Endothelial cell (in vitro differentiated cells): ENCODE measurements around the gene ANKRD29. TPM values are rescaled to one million over a fixed set of nuclear protein-coding genes. Genes with fewer than 3 reads are reported as not detected.
"Not testable (repeated sequence)": the region's sequence is repeated elsewhere in the genome, so short reads cannot be mapped to it uniquely, and the experiment has no call there.

Experiments
- DNase-seq: peaks from one replicate; pipeline ENCODE4 v3.0.0; 2021; ENCODE audit warnings: low spot score
- H3K27ac Mint-ChIP-seq: one replicate; pipeline ENCODE4 v1.8.0; 2021; ENCODE audit warnings: mixed read lengths, inconsistent platforms; ENCODE audit not compliant: unreplicated experiment
- H3K27me3 Mint-ChIP-seq: one replicate; pipeline ENCODE4 v1.8.0; 2021; ENCODE audit warnings: mild to moderate bottlenecking, moderate library complexity, mixed read lengths, inconsistent platforms; ENCODE audit not compliant: unreplicated experiment
- H3K36me3 Mint-ChIP-seq: one replicate; pipeline ENCODE4 v1.8.0; 2021; ENCODE audit warnings: mild to moderate bottlenecking, low read depth, mixed read lengths, inconsistent platforms; ENCODE audit not compliant: unreplicated experiment
- H3K4me1 Mint-ChIP-seq: one replicate; pipeline ENCODE4 v1.8.0; 2021; ENCODE audit warnings: mild to moderate bottlenecking, mixed read lengths, inconsistent platforms; ENCODE audit not compliant: unreplicated experiment
- H3K4me3 Mint-ChIP-seq: one replicate; pipeline ENCODE4 v1.8.0; 2021; ENCODE audit warnings: mild to moderate bottlenecking, mixed read lengths, inconsistent platforms; ENCODE audit not compliant: unreplicated experiment
- H3K9me3 Mint-ChIP-seq: one replicate; pipeline ENCODE4 v1.8.0; 2021; ENCODE audit warnings: mixed read lengths, inconsistent platforms; ENCODE audit not compliant: unreplicated experiment
- total RNA-seq: library from RNA; stranded (reverse); fragmentation: NEBNext Ultra II Directional; extraction: Animal tissue kit (Norgen Biotek cat#: 25700); gene quantifications from one replicate; pipeline ENCODE4 v1.2.1, GENCODE V29; 2021; ENCODE audit not compliant: unreplicated experiment
- TF ChIP-seq, protein P1 (sequence below): fragments of 200-600 bp; sonication (generic); IDR thresholded peaks from one replicate; pipeline ENCODE4 v1.5.0; 2021; ENCODE audit warnings: antibody characterized with exemption; ENCODE audit not compliant: unreplicated experiment

The ANKRD29 gene
- total RNA-seq, 1 donor from 2014 or later: not detected

DNA sequence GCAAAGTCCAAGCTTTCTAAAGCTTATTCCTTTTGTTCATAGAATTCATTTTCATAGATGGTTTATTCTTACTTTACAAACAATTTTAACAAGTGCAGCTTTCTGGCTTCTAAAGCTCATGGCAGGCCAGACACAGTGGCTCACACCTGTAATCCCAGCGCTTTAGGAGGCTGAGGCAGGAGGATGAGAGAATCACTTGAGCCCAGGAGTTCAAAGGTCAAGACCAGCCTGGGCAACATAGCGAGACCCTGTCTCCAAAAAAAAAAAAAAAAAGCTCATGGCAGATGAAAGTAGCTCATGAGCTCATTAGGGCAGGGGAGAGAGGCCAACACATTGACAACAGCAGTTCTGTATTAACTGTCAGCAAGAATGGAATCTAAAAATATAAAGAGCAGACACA lies 48.3 kb downstream of the ANKRD29 start:
- TF ChIP-seq, protein P1, sequence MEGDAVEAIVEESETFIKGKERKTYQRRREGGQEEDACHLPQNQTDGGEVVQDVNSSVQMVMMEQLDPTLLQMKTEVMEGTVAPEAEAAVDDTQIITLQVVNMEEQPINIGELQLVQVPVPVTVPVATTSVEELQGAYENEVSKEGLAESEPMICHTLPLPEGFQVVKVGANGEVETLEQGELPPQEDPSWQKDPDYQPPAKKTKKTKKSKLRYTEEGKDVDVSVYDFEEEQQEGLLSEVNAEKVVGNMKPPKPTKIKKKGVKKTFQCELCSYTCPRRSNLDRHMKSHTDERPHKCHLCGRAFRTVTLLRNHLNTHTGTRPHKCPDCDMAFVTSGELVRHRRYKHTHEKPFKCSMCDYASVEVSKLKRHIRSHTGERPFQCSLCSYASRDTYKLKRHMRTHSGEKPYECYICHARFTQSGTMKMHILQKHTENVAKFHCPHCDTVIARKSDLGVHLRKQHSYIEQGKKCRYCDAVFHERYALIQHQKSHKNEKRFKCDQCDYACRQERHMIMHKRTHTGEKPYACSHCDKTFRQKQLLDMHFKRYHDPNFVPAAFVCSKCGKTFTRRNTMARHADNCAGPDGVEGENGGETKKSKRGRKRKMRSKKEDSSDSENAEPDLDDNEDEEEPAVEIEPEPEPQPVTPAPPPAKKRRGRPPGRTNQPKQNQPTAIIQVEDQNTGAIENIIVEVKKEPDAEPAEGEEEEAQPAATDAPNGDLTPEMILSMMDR: no peak

DNA sequence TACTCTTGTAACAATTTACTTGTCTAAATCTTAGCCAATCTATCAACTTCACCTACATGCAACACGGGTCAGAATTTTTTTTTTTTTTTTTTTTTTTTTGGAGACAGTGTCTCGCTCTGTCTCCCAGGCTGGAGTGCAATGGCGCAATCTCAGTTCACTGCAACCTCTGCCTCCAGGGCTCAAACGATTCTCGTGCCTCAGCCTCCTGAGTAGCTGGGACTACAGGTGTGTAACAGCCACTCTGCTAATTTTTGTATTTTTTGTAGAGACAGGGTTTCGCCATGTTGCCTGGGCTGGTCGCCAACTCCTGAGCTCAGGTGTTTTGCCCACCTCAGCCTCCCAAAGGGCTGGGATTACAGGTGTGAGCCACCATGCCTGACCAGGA lies 49.6 kb downstream of the ANKRD29 start:
- DNase-seq, H3K4me1 Mint-ChIP-seq, H3K36me3 Mint-ChIP-seq, H3K9me3 Mint-ChIP-seq, H3K27ac Mint-ChIP-seq, H3K27me3 Mint-ChIP-seq, H3K4me3 Mint-ChIP-seq: not testable (repeated sequence)

More for the DNA sequence above, 48.3 kb downstream of the ANKRD29 start:
- no peaks in the 10 kb centered on the region for H3K36me3 Mint-ChIP-seq
- no peaks in the 10 kb centered on the region for H3K9me3 Mint-ChIP-seq
- H3K4me1 Mint-ChIP-seq: peaks cover 2% of the 10 kb centered on the region
- H3K4me3 Mint-ChIP-seq: no peak overlapping the region
- H3K27ac Mint-ChIP-seq: no peak overlapping the region
- no peak for DNase-seq
- peaks cover 8% of the 10 kb centered on the region for H3K27me3 Mint-ChIP-seq

DNA sequence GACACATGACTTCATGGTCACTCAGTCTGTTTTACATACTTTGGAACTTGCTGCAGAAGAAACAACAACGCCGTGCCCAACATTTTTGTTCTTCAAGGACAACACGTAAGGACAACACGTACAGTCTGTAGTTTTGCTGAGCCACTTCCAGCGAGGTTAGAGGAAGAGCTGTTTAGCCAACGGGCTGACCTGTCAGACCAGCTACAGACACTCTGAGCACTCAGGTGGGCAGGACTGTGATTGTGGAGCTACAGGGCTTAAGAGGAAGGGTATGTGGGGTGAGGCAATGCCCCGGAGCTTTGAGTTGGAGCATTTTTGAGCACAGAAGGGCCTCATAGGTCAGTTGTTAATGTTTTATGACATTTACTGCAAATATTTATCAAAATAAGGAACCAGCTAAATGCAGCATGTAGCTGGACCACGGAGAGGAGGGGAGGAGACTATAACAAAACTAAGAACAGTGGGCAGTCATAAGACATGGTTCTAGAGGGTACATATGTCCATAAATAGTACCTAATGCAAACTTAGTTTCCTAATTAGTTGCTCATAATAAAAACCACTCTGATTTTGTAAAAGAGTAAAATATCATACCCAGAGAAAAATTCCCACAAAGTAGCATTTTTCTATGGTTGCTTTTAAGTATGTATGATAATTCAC lies 50.1 kb downstream of the ANKRD29 start:
- H3K36me3 Mint-ChIP-seq: no peaks in the 10 kb centered on the region
- H3K9me3 Mint-ChIP-seq: no peaks in the 10 kb centered on the region
- H3K4me3 Mint-ChIP-seq: no peak overlapping the region
- peaks cover 2% of the 10 kb centered on the region for H3K4me1 Mint-ChIP-seq
- TF ChIP-seq, protein P1: no peak
- no peak overlapping the region for H3K27ac Mint-ChIP-seq
- no peak for DNase-seq
- H3K27me3 Mint-ChIP-seq: peaks cover 4% of the 10 kb centered on the region

DNA sequence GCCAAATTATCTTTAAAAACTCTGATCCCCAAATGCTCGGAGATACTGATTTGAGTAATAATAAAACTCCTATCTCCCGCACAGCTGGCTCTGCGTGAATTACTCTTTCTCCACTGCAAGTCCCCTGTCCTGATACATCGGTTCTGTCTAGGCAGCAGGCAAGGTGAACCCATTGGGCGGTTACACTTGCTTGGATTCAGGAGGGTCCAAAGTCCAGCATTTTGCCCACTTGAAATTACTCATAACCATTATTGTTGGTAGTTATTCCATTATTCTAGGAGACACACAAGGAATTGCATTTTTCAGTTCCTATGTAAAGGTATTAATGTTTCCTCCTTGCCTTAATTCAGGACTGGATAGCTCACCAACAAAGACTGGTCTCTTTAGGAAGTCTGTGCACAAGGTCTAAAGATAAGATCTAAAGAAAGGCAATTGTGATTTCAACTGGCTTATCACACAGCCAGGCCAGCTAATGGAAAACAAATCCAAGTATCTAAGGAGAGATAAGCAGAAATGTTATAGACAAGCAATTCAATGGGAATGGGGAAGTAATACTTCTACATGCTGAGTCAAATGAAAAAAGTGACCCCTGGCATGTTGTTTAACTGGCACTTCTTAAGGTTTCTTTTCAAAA lies 53.2 kb downstream of the ANKRD29 start:
- TF ChIP-seq, protein P1: no peak
- Mint-ChIP-seq H3K4me1 (peaks cover 2% of the 10 kb centered on the region), H3K27me3 (peaks cover 4% of the 10 kb centered on the region), H3K27ac (no peak overlapping the region), H3K9me3 (no peaks in the 10 kb centered on the region), H3K4me3 (no peak overlapping the region), H3K36me3 (no peaks in the 10 kb centered on the region)
- DNase-seq: no peak

DNA sequence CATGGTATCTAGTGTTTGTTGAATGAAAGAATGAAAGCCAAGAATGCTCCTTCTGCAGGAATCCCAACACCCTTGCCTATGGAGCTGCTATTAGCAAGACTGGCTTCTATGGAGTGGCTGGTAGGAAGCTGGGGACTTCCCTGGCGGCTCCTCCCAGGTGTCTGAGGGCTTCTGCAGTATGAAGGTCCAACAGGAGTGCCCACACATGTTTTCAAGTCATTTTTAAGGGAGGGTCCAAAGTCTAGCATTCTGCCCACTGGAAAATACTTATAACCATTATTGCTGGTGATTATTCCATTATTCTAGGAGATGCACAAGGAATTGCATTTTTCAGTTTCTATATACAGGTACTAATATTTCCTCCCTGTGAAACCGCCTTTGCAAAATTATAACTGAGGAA lies 54.5 kb downstream of the ANKRD29 start:
- no peaks in the 10 kb centered on the region for H3K9me3 Mint-ChIP-seq
- H3K36me3 Mint-ChIP-seq: no peaks in the 10 kb centered on the region
- peaks cover 2% of the 10 kb centered on the region for H3K4me1 Mint-ChIP-seq
- H3K27ac Mint-ChIP-seq: no peak overlapping the region
- TF ChIP-seq, protein P1: no peak
- no peak for DNase-seq
- H3K27me3 Mint-ChIP-seq: peaks cover 4% of the 10 kb centered on the region
- no peak overlapping the region for H3K4me3 Mint-ChIP-seq
